ENCODE results near the gene RNASE8. TPM values are rescaled to one million over a fixed set of nuclear protein-coding genes. Genes with fewer than 3 reads are reported as not detected.
A peak's percentile ranks its signal among the peaks of the same experiment; 100 is the strongest.

The RNASE8 gene
- total and polyA plus RNA-seq, 7 donors, result not detected

DNA sequence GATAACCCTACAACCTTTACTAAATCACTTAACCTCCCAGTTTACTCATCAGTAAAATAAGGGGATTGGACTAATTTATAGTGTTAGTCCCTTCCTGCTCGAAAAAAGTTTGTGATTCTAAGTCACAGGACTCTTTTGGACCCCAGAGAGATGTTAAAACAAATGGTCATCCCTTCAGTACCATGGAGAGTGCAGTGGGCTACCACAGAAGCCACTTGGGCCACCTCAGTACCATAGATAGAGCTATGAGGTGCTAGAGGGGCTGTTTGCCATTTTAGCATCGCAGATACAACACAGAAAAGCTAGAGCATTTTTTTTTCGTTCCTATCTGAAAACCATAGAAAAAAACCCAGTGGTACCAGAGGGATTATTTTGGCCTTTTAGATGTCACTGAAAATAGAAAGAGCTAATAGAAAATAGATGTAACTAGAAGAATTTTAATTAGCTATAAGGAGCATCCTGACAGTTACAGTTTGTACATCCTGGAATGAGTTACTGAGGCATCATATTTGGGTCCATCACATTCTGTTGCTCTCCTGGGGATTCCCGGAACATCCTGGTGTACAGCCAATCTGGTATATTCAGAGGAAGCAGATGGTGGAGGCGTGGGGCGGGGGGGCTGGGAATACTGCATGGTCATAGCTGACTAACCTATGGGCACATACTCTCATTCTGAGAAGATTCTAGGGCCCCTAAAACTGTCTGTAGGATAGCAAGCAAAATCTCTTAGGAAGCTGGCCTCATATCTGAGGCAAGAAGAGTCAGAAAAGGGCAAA is 38.0 kb downstream of the RNASE8 start:
- Histone ChIP-seq H3K36me3 (ENCODE audit: insufficient read depth in 1 of 2, low read depth in 1 of 2) (peaks cover 0 to 23% of the 10 kb centered on the region in 2 donors), H3K27me3 (ENCODE audit: insufficient read depth in 3 of 3, low read length in 2 of 3) (no peaks in the 10 kb centered on the region), H3K9me3 (no peaks in the 10 kb centered on the region), H3K4me1 (peaks cover 18% of the 10 kb centered on the region), H3K4me3 (no peak overlapping the region), H3K27ac (peak overlapping the region; percentile 73)
- no peak for DNase-seq
- TF ChIP-seq, protein P1, sequence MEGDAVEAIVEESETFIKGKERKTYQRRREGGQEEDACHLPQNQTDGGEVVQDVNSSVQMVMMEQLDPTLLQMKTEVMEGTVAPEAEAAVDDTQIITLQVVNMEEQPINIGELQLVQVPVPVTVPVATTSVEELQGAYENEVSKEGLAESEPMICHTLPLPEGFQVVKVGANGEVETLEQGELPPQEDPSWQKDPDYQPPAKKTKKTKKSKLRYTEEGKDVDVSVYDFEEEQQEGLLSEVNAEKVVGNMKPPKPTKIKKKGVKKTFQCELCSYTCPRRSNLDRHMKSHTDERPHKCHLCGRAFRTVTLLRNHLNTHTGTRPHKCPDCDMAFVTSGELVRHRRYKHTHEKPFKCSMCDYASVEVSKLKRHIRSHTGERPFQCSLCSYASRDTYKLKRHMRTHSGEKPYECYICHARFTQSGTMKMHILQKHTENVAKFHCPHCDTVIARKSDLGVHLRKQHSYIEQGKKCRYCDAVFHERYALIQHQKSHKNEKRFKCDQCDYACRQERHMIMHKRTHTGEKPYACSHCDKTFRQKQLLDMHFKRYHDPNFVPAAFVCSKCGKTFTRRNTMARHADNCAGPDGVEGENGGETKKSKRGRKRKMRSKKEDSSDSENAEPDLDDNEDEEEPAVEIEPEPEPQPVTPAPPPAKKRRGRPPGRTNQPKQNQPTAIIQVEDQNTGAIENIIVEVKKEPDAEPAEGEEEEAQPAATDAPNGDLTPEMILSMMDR (IDR thresholded peaks at IDR 0.05), result no peak
- intact Hi-C loops (cut with DNase I), result loop anchor here in 1 of 2 donors (10.0 kb wide), 1 partner anchor 411 kb away; the partner anchor contains the start of genes ANG and RNASE4
- 38 to 59% (median 46%) methylated on average over 6 of the region's 6 CpGs for WGBS, 3 donors
- no peak for ATAC-seq

DNA sequence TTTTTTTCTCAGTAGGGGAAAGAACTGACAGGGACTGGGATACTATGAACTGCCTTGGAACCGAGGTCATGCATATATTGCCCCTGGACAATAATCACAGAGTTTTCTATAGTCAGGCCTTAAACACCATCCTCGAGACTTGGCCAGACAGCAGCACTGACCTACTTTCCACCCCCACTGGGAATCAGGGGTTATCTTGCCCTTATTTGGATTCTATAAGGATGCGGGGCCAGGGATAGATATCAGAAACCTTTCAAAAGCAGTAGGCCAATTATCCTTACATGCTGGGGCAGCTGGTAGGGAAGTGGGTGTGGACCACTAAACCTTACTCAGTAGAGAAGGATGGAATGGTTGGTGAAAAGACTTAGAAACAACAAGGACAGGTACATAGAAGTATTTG is 38.8 kb downstream of the RNASE8 start:
- H3K27ac ChIP-seq, result peak overlapping the region; percentile 73
- H3K36me3 ChIP-seq (ENCODE audit: insufficient read depth in 1 of 2, low read depth in 1 of 2), result peaks cover 0 to 15% of the 10 kb centered on the region in 2 donors
- H3K4me1 ChIP-seq, result peaks cover 18% of the 10 kb centered on the region
- TF ChIP-seq, protein P1 (IDR thresholded peaks at IDR 0.05), result no peak
- ATAC-seq, result no peak
- WGBS, 3 donors, result 54 to 67% (median 60%) methylated on average over 3 of the region's 3 CpGs
- no peak for DNase-seq
- no peaks in the 10 kb centered on the region for H3K9me3 ChIP-seq
- intact Hi-C loops (cut with DNase I), result loop anchor here in 1 of 2 donors (10.0 kb wide), 1 partner anchor 412 kb away; the partner anchor contains the start of genes ANG and RNASE4
- H3K4me3 ChIP-seq, result no peak overlapping the region
- H3K27me3 ChIP-seq (ENCODE audit: insufficient read depth in 3 of 3, low read length in 2 of 3), result no peaks in the 10 kb centered on the region

GRCh38 chr14:21096978-21097635 is 39.5 kb downstream of the RNASE8 start:
- intact Hi-C loops (cut with DNase I), result loop anchor here in 1 of 2 donors (10.0 kb wide), 1 partner anchor 412 kb away; the partner anchor contains the start of genes ANG and RNASE4

GRCh38 chr14:21097636-21098075 is 40.0 kb downstream of the RNASE8 start:
- Histone ChIP-seq H3K4me1 (peaks cover 18% of the 10 kb centered on the region), H3K4me3 (peak overlapping the region; percentile 52), H3K9me3 (no peaks in the 10 kb centered on the region), H3K27me3 (ENCODE audit: insufficient read depth in 3 of 3, low read length in 2 of 3) (no peaks in the 10 kb centered on the region), H3K27ac (peak overlapping the region; percentile 73), H3K36me3 (ENCODE audit: insufficient read depth in 1 of 2, low read depth in 1 of 2) (peaks cover 0 to 5% of the 10 kb centered on the region in 2 donors)
- intact Hi-C loops (cut with DNase I), result loop anchor here in 1 of 2 donors (10.0 kb wide), 1 partner anchor 413 kb away; the partner anchor contains the start of genes ANG and RNASE4
- peak in 2 of 4 donors; percentile 22 to 51 for ATAC-seq
- TF ChIP-seq, protein P1 (IDR thresholded peaks at IDR 0.05), result no peak
- DNase-seq, result peak in 1 of 2 donors; percentile 34
- WGBS, 3 donors, result 5 to 16% (median 6%) methylated on average over 9 to 19 of the region's 19 CpGs

More at GRCh38 chr14:21096978-21097635, 39.5 kb downstream of the RNASE8 start:
- TF ChIP-seq, protein P1 (IDR thresholded peaks at IDR 0.05), result no peak
- WGBS, 3 donors, result 44 to 50% (median 46%) methylated on average over 10 of the region's 10 CpGs
- peaks cover 0 to 9% of the 10 kb centered on the region in 2 donors for H3K36me3 ChIP-seq (ENCODE audit: insufficient read depth in 1 of 2, low read depth in 1 of 2)
- H3K9me3 ChIP-seq, result no peaks in the 10 kb centered on the region
- no peaks in the 10 kb centered on the region for H3K27me3 ChIP-seq (ENCODE audit: insufficient read depth in 3 of 3, low read length in 2 of 3)
- H3K4me1 ChIP-seq, result peaks cover 18% of the 10 kb centered on the region
- ATAC-seq, result peak in 1 of 4 donors; percentile 1
- H3K27ac ChIP-seq, result peak overlapping the region; percentile 73
- peak overlapping the region; percentile 52 for H3K4me3 ChIP-seq
- no peak for DNase-seq
